Germinal center (tissue), 1 donor: ENCODE results near the gene NR6A1.
"Not testable (repeated sequence)": the region's sequence is repeated elsewhere in the genome, so short reads cannot be mapped to it uniquely, and the experiment has no call there.

Experiments
- DNase-seq: peaks from one replicate; pipeline ENCODE4 v3.0.0; 2012; ENCODE audit warnings: mixed read lengths, low spot score

Gene NR6A1

DNA sequence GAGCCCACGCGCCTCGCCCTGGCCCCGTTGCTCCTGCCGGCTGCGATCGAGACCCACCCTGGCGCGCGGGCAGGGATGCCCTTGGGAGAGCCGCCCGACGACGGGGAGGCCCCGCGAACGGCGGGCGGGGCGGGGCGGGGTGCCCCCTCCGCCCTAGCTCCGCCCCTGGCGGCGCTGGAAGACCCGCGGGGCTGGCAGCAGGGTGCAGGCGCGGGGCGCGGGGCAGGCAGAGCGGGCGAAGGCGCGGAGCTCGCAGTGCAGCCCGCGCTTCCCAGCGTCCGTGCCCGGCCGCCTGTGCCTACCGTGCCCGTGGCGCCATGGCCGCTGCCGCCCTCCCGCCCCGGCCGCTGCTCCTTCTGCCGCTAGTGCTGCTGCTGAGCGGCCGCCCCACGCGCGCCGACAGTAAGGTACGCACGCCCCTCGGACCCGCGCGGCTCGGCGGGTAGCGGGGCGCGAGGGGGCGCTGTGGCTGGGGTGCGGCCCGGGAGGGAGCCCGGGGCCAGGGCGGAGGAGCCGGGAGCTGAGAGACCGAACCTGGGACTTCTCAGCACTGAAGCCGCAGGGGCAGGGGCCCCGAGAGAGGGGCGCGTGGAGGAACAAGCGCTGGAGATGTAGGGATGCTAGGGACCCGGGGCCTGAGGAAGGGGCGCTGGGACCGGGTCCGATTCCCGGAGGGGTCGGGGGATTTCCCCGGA lies 6.0 kb upstream of the NR6A1 start, which contains the start of gene OLFML2A:
TSS of gene OLFML2A (plus strand) at position 180 of the 695 bp plus-strand sequence. CDS start at position 318, 138 bp downstream.
- DNase-seq: peak; percentile 54

DNA sequence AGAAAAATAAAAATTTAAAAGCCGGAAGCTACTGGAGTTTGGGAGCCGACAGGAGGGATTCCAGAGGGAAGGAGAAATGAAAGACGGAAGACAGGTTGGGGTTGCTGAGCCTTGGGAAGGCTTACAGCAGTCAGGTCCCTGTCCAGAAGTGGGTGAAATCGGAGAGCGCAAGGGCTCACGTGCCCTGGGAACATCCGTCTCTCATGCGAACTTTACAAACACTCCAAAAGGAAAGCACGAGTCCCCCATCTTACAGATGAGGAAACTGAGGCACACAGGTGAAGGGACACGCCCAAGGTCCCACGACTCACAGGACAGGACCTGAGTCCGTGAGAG lies 5.5 kb upstream of the NR6A1 start:
- DNase-seq: no peak

DNA sequence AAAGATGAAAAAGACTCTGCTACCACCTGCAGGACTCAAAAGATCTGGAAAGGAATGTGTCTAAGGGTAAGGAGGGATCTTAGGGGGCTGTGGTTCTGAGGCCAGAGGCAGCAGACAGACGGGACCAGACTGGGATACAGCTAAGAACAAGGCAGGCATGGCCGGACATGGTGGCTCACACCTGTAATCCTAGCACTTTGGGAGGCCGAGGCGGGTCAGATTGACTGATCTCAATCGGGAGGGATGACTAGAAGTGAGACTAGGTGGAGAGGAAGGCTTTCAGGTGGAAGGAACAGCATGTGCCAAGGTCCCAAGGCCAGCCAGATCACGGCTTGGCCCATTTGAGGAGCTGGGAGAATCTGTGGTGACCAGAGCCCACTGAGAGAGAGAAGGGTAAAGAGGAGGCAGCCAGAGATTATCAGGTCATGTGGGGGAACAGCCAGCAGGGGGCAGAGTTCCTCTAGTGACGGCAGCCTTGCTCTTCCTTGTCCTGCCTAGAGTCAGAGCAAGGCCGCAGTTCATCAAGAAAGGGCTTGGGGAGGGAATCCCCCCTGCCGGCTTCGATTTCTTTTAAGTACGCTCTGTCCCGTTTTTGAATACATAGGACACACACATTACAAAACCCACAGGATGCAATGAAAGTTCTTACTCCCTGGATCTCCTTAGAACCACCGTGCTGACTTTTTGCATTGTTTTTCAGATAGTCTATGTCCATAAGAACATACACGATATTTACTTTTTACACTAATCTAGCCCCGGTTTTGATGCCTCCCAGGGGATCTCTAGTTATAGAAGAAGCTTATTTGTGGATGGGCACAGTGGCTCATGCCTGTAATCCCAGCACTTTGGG lies 3.2 kb upstream of the NR6A1 start:
- peak; percentile 86 for DNase-seq

DNA sequence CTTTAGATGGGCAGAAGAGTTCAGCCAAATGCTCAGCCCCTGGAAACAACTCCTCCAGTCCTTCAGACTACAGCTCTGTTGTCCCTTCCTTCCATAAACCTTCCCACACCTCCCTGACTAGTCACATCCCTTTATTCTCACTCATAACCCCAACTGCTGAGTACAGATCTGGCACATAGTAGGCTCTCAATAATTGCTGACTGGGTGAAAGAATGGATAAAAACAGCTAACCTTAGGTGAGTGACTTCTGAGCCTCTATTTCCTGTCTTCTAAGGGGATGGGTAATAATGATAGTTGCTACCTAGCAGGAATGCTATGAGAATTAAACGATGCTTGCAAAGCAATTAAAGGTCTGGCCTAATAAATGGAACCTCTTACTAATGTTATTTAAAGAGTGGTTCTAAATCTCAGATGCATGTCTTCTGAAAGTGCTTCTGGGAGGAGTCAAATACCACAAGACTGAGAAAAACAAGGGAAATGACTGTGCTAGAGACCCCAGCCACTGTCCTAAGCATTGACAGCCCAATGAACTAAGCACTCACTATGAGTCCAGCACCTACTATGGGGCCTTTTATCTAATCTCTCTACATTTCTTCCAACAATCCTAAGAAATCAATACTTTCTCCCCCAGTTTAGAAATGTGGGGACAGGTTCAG lies 2.5 kb upstream of the NR6A1 start:
- no peak for DNase-seq

DNA sequence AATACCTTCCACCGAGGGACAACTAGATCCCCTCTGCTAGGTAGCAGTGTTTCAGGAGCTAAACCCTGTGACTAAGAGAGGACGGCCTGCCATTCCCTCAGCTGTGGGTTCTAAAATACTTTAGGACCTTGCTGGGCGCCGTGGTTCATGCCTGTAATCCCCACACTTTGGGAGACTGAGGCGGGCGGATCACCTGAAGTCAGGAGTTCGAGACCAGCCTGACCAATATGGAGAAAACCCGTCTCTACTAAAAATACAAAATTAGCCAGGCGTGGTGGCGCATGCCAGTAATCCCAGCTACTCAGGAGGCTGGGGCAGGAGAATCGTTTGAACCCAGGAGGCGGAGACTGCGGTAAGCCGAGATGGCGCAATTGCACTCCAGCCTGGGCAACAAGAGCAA lies 1.8 kb upstream of the NR6A1 start:
- DNase-seq: not testable (repeated sequence)

DNA sequence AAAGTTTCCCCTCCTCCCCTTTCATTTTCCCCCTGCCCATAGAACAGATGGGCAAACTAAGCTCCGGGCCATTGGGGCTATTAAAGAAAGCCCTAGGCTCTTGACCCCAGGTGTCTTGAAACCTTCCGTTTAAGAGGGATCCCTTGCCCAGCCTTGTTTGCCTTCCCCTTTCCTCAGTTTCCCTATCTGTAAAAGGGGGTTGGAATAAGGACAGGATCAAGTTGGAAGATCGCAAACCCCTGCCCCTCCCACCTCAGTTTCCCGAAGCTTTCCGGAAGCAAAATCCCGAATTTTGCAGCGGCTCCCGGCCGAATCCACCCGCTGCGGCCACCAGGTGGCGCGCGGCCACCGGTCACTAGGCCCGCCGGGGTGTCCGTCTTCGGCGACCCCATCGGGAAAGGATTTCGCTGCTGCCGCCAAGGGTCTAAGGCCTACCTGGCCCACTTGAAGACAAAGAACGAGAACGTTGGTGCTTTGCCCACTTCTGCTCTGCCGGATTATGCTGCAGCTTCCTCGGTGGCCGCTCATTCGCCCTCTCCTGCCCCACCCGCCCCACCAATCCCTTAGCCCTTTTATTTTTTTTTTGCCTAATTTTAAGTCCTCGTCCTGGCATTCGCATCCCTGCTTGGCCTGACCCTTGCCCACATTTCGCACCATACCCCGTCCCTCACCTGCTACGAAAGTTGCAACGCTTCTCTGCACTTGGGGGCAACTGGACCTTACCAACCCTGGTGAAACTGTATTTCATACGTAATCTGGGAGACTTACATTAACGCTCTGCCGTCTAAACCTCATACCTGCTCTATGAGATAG lies 962 bp upstream of the NR6A1 start:
- peak; percentile 63 for DNase-seq

DNA sequence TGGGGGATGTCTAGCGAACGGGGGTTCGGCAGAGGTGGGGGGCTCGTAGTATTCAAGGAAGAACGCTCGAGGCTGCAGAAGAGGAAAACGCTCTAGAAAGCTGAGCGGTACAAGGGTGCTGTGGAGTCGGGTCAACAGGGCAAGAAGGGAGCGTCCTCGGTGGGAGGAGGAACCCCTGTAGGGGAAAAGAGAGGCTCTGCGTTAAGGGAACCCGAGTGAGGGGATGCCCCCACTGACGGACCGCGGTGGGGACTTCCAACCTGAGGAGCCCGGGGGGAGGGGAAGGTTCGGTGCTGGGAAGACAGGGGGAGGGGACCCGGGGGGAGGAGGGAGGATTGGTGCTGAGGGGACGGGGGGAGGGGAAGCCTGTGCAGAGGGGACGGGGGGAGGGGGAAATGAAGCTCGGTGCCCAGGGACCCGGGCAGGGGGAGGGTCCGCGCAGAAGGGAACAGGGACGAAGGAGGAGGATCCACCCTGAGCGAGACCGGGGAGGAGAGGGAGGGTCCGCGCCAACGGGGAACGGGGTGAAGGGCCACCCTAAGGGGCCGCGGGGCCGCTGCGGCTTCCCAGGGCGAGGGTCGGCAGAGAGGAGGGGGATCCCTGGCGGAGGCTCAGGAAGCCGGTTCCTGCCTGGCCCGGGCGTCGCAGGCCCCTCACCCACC lies 621 bp downstream of the NR6A1 start:
- DNase-seq: peak; percentile 36

DNA sequence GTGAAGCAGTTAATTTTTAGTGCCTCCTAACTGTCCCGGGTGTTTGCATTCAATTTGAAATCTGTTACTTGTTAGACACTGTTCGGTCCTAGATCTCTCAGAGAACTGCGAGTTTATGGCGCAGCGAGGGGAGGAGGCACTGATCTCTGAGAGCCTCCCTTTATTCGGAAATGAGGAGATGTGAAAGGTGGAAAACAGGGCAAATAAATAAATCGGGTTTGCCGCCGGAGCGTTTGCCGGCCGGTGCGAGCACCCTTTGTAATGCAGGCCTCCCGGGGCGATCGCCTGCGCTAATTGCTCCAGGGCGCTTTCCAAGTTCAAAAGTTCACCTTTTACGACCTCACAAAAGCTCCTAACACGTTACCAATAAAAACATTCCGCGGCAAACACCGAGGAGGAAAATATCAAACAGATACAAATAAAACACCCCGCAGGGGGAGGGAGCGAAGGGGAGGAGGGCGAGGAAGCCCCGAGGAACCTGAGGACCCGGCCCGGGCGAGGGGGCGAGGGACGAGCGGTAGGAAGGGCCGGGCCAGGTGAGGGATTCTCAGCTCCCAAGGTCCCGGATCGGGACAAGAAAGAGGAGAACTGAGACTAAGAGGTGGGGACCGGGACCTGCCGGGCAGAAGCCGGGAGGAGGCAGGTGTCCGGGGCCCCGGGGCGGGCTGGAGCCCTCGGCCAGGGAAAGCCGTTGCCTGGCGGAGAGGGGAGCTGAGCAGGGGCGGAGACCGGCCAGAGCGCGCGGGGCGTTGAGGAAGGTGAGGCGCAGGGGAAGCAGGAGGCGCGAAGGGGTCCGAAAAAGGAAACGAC lies 1.4 kb downstream of the NR6A1 start:
- DNase-seq: peak; percentile 47

DNA sequence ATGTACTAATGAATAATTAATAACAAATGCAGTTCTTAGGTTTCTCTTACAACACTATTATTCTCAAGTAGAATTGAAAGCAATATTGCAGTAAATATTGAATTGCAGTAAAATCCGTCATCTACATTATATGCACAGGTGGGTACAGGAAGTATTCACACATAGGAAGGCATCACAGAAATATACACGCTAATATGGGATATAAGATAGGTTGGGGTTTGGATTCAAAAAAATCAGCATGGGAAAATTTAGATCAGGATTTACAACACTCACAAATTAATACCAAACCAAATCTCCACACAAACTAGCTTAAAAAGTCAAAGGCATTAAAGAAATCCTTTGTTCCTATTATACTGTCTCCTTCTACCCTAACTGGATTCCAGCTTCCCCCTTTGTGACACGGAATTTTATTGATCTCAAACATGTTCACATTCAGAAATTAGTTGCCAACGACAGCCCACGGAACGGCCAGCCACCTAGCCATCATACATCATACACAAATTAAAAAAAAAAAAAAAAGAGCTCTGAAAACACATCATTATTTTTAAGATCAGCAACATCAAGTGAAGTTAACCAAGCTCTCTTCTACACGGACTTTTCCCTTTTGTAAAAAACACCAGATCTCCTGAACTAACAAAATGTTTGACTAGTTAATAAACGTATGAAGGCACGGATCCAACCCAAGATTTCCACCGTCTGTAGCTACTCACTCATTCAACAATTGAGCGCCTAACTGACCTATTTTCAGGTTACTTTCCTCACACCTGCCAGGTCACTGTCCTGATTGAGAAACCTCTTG lies 2.2 kb downstream of the NR6A1 start:
- no peak for DNase-seq

DNA sequence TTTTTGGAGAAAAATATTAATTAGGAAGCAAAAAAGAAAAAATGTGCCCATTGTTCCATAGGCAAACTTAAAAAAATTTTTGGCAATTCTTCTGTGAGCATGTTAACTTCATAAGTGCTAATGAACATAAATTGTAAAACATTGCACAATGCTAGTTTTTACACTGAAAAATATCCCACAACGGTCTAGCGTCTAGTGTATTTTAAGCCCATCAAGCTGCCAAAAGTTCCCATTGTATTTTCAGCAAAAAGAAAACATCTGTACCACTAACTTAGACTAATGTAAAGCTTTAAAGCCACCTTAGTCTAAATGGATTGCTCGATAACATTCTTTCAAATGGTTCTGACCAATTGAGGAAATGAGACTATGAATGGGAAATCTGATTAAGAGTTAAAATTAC lies 2.8 kb downstream of the NR6A1 start:
- no peak for DNase-seq

DNA sequence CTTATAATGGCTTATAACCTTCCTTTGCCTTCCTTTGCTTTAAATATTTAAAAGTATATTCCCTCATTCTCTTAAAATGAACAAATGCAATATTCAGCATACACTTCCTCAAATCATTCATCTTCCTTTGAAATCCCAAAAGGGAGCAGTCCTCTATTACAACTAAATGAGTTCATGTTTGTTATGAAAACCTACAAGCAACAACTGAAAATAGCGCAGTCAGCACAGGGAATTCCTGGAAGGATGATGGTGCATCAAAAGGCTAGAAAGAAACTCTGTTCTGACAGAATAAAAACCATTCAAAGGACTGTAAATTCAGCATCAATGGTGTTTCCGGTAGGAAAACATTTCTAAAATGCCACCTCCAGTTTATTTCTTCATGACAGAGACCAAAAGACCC lies 3.3 kb downstream of the NR6A1 start:
- no peak for DNase-seq

DNA sequence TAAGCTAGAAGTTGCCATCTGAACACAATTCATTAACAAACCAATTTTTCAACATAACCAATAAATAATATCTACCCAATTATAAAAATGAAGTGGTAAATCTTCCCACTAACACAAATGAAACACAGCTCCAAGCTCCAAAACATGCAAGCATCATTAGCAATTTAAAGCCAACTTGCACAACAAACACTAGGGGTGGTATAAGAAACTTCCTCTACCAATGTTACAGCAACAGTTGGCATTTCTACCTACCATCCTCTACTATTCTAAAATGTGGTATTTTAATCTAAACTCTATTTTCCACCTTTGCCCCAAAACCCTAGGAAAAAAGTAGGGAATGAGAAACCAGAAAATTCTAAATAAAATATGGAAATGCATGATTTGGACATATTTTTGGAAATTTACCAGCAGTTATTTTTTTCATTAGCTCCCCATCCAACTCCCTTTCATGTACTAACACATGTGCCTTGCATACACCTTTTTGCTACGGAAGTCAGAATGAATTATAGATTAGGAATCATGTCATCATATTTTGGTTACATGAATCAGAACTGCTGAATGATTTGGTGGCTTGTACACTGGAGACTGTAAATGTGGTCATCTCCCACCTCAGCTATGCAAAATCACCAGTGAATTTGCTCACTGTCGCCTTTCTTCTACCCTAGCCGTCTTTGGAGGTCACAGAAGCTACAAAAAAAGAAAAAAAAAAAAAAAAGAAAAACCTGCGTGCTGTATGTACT lies 4.1 kb downstream of the NR6A1 start:
- no peak for DNase-seq

DNA sequence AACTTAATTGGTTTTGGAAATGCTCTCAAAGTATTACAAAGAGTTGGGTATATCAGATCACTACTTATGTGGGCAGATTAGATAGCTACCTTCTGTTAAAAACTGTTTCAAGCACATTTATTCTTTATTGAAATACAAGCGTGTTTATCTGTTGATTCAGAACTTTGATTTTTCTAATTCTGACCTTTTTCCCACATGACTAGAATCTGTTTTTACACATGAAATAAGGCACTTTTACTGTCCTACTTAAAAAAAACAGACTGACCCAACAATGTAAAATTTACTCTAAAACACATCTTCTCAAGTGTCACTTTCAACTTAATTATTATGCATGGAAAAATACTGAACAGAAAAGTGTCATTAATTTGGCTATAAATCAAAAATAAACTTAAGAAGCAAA lies 4.8 kb downstream of the NR6A1 start:
- no peak for DNase-seq

DNA sequence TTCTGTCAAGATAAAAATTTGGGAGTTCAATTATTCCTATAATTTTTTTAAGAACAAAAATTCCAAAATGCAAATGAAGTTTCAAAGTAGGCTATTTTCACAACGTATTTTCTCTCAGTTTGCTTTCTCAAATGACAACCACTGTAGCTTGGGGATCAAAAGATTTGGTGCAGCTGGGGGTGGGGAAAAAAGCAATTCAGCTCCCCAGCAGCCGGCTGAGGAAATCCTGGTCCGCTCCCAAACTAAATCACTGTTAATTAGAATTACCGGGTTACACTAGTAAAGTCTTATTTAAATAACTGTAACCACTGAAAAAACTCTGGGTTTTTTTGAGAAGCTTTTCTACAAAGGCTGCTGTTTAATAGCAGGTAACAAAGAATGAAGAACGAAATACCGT lies 5.7 kb downstream of the NR6A1 start:
- DNase-seq: no peak

DNA sequence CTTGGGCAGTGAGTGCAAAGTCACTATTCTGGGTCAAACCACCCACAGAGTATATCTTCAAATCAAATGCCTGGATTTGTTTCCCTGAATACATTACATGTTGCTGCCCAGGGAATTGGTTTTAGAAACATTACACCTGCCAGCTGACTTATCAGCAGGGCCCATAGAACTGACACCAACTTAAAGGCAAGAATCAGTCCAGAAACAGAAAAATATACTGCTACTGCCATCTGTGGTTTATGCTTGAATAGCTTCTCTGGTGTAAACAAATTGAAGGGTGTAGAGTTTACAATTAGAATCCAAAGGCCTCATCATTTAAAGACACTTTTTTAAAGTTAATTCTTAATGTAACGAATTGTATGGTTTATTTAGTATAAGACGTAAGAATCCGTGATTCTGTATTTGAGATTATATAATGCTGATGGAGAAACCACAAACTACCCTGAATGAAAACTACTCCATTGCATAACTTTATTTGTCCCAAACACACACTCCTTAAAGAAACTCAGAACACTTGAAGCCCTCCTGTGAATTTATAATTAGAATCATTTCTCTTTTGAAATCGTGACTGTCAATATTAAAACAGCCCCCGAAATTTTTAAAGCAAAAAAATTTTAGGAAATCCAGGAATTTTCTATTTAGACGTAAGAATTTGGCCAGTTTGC lies 6.2 kb downstream of the NR6A1 start:
- peak; percentile 59 for DNase-seq

DNA sequence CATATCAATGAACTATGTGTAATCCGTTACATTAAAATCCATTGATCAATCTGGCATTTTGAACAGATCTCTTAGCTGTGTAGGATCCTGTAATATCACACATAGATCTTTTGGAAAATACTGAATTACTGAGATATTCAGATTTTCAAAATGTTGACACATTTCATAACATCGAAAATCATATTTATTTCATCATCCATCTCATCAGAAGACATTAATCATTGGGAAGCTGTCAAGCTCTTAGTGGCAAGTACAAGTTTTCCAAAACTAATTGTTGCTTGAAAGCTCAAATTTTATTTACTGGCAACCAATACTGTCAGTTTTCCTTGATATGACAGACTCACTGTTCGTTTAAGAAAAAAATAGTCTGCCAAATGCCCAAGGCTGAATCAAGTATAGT lies 8.5 kb downstream of the NR6A1 start:
- no peak for DNase-seq

DNA sequence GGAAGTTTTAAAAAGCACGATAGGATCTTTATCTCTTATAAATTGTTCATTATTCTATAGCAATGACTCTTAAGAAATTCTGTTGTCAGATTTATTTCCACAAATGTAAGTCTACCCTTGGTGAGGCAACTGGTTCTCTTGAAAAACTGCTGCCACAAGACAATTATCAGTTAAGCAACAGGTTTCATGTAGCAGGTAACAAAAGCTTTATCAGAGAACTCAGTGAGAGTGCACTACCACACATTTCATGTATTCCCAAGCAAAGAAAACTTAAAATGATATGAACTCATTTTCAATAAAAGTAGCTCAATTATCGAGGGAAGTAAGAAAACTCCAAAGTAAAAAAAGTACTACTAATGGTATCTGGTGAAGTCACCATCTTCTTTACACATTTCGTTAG lies 9.4 kb downstream of the NR6A1 start:
- DNase-seq: no peak

DNA sequence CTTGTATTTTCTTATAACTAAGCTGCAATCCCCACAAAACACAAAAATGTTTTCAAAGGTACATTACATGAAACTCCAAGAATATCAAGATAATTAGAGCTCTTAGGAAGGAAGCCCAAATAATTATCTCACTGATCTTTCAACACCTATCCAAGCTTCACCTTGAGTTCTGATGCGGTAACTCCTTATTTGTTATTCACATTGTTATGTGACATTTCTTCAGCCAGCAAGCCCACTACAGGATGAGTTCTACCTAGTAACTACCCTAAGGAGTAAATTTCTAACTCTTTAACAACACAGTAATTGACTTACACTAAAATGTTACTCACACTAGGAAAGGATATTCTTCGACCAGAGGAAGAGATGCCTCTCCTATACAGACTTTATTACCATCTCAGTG lies 9.9 kb downstream of the NR6A1 start:
- DNase-seq: no peak

DNA sequence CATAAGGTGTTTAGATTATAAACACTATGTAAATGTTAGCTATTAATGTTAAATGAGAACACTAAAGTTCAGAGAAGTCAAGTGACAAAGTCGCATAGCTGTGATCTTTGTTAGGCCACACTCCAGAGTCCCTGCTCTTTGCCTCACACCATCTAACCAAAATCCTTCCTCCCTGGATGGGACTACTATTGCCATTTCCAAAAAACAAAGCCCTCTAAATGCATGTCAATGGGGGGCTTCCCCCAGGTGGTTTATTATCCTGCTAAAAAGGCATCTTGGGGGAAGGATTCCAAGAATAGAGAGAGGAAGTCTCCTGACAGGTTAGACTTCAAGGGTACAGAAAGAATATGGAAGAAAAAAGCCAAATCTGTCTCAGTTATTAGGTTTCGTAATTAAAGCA lies 10.4 kb downstream of the NR6A1 start:
- DNase-seq: no peak
